Stimulated activated naive B cell treated with anti-CD40 and anti-IgM and Interleukin-4, amounts not matched to agents 10 μg/mL and 1 μg/mL and 100 μg/mL, for 72 hours (primary cell): Measurements from ENCODE around the gene CTF1.

Source experiments
- ATAC-seq, 2 donors: fragments of 150-1000 bp; cut with Tn5 transposase; replicated peaks; 2 replicates each; pipeline ENCODE4 v1.10.0; 2021; ENCODE audit warnings: moderate library complexity in 1 of 2
- DNase-seq: peaks from one replicate; pipeline ENCODE4 v3.0.0; 2021
- H3K27ac Mint-ChIP-seq: one replicate; pipeline ENCODE4 v1.8.0; 2022; ENCODE audit warnings: mild to moderate bottlenecking, mixed read lengths
- H3K27me3 Mint-ChIP-seq, 2 donors: one replicate each; pipeline ENCODE4 v1.8.0; 2022; ENCODE audit warnings: mixed read lengths in 2 of 2
- H3K36me3 Mint-ChIP-seq, 2 donors: one replicate each; pipeline ENCODE4 v1.8.0; 2022; ENCODE audit warnings: mixed read lengths in 2 of 2, mild to moderate bottlenecking in 1 of 2
- H3K4me1 Mint-ChIP-seq, 2 donors: one replicate each; pipeline ENCODE4 v1.8.0; 2022; ENCODE audit warnings: mixed read lengths in 2 of 2, mild to moderate bottlenecking in 1 of 2
- H3K4me3 Mint-ChIP-seq, 2 donors: one replicate each; pipeline ENCODE4 v1.8.0; 2022; ENCODE audit warnings: mild to moderate bottlenecking in 2 of 2, mixed read lengths in 2 of 2, moderate library complexity in 1 of 2
- H3K9me3 Mint-ChIP-seq, 2 donors: one replicate each; pipeline ENCODE4 v1.8.0; 2022; ENCODE audit warnings: mixed read lengths in 2 of 2, mild to moderate bottlenecking in 1 of 2

The CTF1 gene

DNA sequence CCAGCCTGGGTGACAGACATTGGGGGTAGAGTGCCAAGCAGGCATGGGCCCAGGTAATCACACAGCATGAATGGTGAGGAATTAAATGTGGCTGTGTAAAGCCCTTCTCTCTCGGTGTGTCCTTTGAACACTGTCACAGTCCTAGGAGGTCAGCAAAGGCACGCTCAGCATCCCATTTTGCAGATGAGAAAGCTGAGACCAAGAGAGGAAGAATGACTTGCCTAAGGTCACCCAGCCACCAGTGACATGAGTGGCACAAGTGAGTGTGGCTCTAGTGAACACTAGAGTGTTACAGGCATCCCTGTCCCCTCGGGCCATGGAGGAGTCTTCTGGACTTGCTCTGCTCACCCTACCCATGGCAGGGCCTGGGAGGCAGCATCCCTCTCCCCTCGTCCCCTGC is 10.7 kb downstream of the CTF1 start:
- no peak for DNase-seq
- no peak for ATAC-seq
- Mint-ChIP-seq H3K27me3 (peaks cover 0 to 3% of the 10 kb centered on the region in 2 donors), H3K27ac (no peak overlapping the region), H3K4me1 (peaks cover 12 to 23% of the 10 kb centered on the region in 2 donors), H3K4me3 (no peak overlapping the region), H3K36me3 (peaks cover 4% of the 10 kb centered on the region in 2 donors), H3K9me3 (peaks cover 4 to 8% of the 10 kb centered on the region in 2 donors)

DNA sequence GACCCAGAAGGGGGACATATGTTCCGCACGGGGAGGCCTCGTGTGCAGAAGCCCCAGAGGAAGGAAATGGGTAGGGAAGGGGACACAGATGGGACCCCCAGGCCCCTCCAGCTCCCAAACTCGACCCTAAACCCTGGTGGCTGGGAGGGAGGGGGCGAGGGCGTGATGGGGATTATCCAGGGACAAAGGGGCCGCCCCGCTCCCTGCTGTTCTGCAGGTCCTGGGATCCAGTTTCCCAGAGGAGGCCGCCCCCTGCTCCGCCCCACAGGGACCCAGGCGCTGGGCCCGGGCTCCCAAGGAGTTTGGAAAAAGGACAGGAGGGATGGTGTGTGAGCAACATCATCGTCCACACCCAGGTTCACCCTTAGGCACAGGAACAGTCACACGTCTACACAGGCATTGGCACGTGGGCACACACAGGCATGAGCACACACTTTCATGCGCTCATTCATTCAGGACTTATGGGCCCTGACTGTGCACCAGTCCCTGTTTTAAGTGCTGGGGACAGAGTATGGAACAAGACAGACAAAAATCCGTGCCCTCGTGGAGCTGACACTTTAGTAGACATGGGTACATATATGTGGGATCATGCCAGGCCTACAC is 14.1 kb downstream of the CTF1 start:
- Mint-ChIP-seq H3K4me3 (no peak overlapping the region), H3K27ac (peak overlapping the region; percentile 25), H3K9me3 (no peaks in the 10 kb centered on the region), H3K27me3 (peaks cover 0 to 3% of the 10 kb centered on the region in 2 donors), H3K36me3 (no peaks in the 10 kb centered on the region), H3K4me1 (peaks cover 4% of the 10 kb centered on the region in 2 donors)
- DNase-seq: no peak
- ATAC-seq: no peak

DNA sequence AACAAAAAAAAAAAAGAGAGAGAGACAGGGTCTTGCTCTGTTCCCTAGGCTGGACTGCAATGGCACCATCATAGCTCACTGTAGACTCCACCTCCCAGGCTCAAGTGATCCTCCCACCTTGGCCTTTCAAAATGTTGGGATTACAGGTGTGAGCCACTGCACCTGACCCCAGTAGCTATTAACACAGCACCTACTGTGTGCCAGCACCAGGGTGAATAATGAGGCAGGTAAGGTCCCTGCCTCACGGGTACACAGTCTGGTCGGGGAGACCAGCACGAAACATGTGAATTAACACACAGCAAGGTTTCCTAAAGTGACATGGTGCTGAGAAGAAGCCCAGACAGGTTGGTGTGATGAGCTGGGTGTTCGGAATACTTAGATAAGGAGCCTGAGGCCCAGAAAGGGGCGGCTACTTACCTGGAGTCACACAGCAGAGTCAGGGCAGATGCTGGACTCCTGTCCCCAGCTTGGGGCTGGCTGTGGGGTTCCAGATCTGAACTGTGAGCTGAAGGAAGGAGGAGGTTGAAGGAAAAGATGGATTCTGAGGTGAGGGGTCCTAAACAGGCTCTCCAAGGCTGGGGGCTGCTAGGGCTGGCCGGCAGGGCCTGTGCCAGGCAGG is 16.5 kb downstream of the CTF1 start:
- Mint-ChIP-seq H3K27me3 (peaks cover 0 to 3% of the 10 kb centered on the region in 2 donors), H3K4me3 (no peak overlapping the region), H3K9me3 (no peaks in the 10 kb centered on the region), H3K4me1 (peaks cover 4% of the 10 kb centered on the region in 2 donors), H3K27ac (no peak overlapping the region), H3K36me3 (no peaks in the 10 kb centered on the region)
- ATAC-seq (no peak), DNase-seq (no peak)

DNA sequence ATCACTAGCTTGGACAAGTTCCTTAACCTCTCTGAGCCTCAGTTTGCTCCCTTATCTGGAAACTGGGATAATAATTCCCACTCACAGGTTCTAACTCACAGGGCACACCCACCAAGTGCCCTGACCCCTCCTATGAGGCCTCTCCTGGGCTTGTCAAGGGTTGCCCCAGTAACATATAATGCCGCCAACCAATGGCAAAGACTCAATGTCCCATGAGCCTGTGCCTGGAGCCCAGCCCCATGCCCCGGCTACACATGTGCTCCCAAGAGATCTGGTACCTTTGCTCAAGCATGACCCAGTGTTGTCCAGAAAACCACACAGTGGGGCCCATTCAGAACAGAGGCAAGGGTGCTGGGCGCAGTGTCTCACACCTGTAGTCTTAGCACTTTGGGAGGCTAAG is 18.4 kb downstream of the CTF1 start:
- Mint-ChIP-seq H3K4me1 (peaks cover 4% of the 10 kb centered on the region in 2 donors), H3K27me3 (no peaks in the 10 kb centered on the region), H3K9me3 (no peaks in the 10 kb centered on the region), H3K27ac (no peak overlapping the region), H3K36me3 (no peaks in the 10 kb centered on the region), H3K4me3 (no peak overlapping the region)
- ATAC-seq: peak; percentile 41 to 72
- no peak for DNase-seq

DNA sequence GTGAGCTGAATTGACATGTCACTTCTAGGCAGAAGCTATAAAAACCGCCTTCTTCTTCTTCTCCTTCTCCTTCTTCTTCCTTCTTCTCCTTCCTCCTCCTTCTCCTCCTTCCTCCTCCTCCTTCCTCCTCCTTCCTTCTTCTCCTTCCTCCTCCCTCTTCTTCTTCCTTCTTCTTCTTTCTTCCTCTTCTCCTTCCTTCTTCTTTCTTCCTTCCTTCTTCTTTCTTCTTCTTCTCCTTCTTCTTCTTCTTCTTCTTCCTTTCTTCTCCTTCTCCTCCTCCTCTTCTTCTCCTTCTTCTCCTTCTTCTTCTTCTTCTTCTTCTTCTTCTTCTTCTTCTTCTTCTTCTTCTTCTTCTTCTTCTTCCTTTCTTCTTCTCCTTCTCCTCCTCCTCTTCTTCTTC is 22.2 kb downstream of the CTF1 start:
- DNase-seq: no peak
- Mint-ChIP-seq H3K4me3 (no peak overlapping the region), H3K27ac (peak overlapping the region; percentile 28), H3K4me1 (peaks cover 9 to 21% of the 10 kb centered on the region in 2 donors), H3K36me3 (no peaks in the 10 kb centered on the region), H3K9me3 (no peaks in the 10 kb centered on the region), H3K27me3 (no peaks in the 10 kb centered on the region)
- no peak for ATAC-seq

DNA sequence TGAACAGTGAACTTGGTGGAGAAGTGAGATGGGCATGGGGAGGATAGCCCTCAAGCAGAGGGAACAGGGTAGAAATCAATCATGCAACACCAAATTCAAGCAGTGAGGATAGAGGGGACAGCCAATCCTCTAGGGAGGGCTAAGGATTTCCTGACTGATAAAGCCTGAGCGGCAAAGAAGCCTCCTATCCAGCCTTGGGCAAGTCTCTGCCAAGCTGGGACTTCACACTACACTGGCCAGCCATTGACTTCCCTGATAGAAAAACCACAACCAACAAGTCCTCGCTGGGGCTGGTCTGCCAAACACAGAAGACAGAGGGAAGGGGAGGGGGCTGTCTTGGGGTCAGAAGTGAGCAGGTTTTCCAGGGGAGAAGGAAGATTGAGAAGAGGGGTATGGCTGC is 24.5 kb downstream of the CTF1 start:
- no peak for ATAC-seq
- peaks cover 0 to 5% of the 10 kb centered on the region in 2 donors for H3K36me3 Mint-ChIP-seq
- H3K4me3 Mint-ChIP-seq: peak overlapping the region; percentile 29 to 39
- peak overlapping the region; percentile 10 for H3K27ac Mint-ChIP-seq
- H3K4me1 Mint-ChIP-seq: peaks cover 16 to 28% of the 10 kb centered on the region in 2 donors
- no peaks in the 10 kb centered on the region for H3K9me3 Mint-ChIP-seq
- H3K27me3 Mint-ChIP-seq: no peaks in the 10 kb centered on the region
- no peak for DNase-seq

DNA sequence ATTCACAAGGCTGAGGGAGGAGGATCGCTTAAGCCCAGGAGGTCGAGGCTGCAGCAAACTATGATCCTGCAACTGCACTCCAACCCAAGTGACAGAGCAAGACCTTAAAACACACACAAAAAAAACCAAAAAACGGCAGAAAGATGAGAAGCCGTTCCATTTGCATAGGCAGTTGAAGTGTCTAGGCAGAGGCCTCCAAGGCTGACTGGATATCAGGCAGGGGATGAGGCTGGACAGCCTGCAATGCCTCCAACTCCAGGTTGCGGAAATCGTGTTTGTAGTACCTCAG is 25.0 kb downstream of the CTF1 start:
- Mint-ChIP-seq H3K4me3 (peak overlapping the region; percentile 96 to 99), H3K27me3 (no peaks in the 10 kb centered on the region), H3K9me3 (no peaks in the 10 kb centered on the region), H3K4me1 (peaks cover 21 to 33% of the 10 kb centered on the region in 2 donors), H3K36me3 (peaks cover 0 to 10% of the 10 kb centered on the region in 2 donors), H3K27ac (peak overlapping the region; percentile 100)
- DNase-seq (no peak), ATAC-seq (no peak)

DNA sequence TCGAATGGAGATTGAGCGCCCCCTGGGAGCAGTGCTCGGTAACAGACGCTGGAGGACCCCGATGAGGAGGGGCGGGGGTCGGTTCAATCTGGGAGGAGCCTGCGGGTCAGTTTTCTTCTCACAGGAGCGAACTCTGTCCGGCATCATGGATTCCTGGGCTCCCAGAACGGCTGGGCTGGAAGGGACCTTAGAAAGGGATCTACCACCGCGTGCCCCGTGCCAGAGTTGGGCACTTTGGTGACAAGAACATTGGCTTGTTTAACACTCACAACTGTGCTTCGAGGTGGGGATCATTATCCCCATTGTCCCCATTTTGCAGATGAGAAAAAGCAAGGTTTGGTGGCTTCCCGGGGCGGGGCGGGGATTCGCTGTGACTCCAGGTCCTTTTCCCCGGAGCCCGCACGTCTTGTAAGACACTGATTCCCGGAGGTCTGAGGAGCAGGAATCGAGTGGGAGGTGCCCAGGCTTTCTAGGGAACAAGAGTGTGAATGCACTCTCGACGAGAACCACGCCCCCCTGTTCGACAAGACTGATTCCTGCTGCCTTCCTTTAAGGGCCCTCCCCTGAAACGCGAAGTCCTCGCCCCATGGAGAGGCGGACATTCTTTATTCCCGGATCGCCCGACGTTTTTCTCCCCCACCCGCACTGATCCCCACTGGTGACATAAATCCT is 25.5 kb downstream of the CTF1 start:
- peak; percentile 81 for DNase-seq
- Mint-ChIP-seq H3K27ac (peak overlapping the region; percentile 100), H3K4me1 (peaks cover 25 to 38% of the 10 kb centered on the region in 2 donors), H3K36me3 (peaks cover 3 to 15% of the 10 kb centered on the region in 2 donors), H3K9me3 (no peaks in the 10 kb centered on the region), H3K4me3 (peak overlapping the region; percentile 96 to 99), H3K27me3 (no peaks in the 10 kb centered on the region)
- ATAC-seq: peak; percentile 13 to 17

DNA sequence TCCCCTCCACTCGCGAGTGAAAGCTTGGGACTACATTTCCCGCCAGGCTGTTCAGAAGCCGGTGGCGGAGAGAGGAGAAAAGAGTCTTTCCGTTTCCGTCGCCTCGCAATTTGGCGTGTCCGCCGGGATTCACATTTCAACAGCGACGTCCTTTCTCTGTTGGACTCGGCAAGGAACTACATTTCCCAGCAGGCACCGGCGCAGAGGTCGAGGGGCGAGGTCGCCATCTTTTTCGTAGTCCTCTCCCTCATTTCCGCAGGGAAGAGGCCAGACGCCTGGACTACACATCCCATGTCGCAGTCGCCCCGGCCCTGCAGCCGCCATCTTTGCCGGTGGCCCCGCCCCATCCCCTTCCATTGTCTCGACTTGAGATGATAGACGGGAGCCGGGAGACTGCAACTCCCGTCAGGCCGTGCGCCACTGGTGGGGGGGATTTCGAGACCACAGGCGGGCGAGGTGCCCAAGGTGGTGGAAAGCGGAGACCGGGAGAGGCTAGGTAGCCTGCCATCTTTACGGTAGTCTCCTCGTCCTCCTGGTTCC is 26.1 kb downstream of the CTF1 start:
- ATAC-seq: peak; percentile 77 to 79
- peak overlapping the region; percentile 100 for H3K27ac Mint-ChIP-seq
- H3K9me3 Mint-ChIP-seq: no peaks in the 10 kb centered on the region
- peak; percentile 100 for DNase-seq
- no peaks in the 10 kb centered on the region for H3K27me3 Mint-ChIP-seq
- H3K36me3 Mint-ChIP-seq: peaks cover 3 to 19% of the 10 kb centered on the region in 2 donors
- peak overlapping the region; percentile 96 to 99 for H3K4me3 Mint-ChIP-seq
- H3K4me1 Mint-ChIP-seq: peaks cover 27 to 44% of the 10 kb centered on the region in 2 donors

DNA sequence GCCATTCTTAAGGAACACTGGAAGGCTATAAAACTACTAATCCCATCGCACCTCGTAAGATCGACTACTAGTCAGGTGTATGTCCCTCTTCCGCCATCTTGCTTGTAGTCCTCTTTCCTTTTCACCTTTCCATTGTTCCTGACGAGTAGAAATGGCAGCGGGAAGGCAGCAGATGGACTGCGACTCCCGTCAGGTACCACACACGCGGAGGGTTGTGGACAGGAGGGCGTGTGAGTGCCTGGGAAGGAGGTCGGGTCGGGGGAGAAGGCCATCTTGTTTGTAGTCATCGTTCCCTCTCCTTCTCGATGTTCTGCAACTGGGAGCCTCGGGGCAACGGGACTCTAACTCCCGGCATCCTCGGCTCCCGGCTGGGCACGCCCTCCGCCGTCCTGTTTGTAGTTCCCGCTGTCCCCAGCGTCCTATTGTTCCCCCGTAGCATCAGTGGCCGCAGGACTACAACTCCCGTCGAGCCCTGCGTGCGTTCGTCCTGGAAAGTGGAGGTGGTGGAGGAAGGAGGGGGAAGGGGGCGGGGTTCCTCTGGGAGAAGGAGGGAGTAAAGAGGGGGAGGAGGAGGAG is 26.6 kb downstream of the CTF1 start:
- H3K36me3 Mint-ChIP-seq: peaks cover 3 to 22% of the 10 kb centered on the region in 2 donors
- DNase-seq (peak; percentile 96), ATAC-seq (peak; percentile 74 to 76)
- H3K27ac Mint-ChIP-seq: peak overlapping the region; percentile 100
- H3K27me3 Mint-ChIP-seq: no peaks in the 10 kb centered on the region
- peak overlapping the region; percentile 96 to 99 for H3K4me3 Mint-ChIP-seq
- peaks cover 27 to 44% of the 10 kb centered on the region in 2 donors for H3K4me1 Mint-ChIP-seq
- H3K9me3 Mint-ChIP-seq: no peaks in the 10 kb centered on the region

DNA sequence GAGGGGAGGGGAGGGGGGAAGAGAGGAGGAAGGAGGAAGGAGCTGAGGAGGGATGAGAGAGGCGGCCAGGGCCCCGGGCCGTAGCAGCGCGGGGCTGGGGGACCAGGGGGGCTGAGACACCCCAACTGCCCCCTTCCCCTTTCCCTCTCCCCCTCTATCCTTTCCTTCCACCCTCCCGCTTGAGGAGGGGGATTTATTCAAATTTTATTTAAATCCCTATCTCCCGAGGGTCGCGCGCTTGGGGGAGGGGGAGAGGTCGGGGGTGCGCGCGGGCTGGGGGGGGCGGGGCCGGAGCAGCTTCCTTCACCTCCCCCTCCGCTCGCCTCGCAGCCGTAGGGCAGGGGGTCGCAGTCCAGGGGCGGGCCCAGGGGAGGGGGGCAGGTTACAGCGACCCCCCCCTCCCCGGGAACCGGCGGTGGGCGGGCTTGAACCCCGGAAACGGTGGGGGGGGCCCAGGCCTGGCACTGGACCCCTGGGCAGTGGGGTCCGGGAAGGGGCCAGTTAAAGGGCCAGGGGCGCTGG is 27.2 kb downstream of the CTF1 start, which contains the start of gene FBXL19:
Gene FBXL19 (plus strand): TSS at position 19 of the 522 bp plus-strand sequence. CDS start 2,183 bp downstream, outside the sequence.
- no peak for DNase-seq
- Mint-ChIP-seq H3K36me3 (peaks cover 3 to 22% of the 10 kb centered on the region in 2 donors), H3K27me3 (no peaks in the 10 kb centered on the region), H3K27ac (peak within 1 kb of the TSS; percentile 100), H3K9me3 (no peaks in the 10 kb centered on the region), H3K4me3 (peak within 1 kb of the TSS; percentile 96 to 99), H3K4me1 (peaks cover 27 to 44% of the 10 kb centered on the region in 2 donors)
- peak in 1 of 2 donors; percentile 2 for ATAC-seq

DNA sequence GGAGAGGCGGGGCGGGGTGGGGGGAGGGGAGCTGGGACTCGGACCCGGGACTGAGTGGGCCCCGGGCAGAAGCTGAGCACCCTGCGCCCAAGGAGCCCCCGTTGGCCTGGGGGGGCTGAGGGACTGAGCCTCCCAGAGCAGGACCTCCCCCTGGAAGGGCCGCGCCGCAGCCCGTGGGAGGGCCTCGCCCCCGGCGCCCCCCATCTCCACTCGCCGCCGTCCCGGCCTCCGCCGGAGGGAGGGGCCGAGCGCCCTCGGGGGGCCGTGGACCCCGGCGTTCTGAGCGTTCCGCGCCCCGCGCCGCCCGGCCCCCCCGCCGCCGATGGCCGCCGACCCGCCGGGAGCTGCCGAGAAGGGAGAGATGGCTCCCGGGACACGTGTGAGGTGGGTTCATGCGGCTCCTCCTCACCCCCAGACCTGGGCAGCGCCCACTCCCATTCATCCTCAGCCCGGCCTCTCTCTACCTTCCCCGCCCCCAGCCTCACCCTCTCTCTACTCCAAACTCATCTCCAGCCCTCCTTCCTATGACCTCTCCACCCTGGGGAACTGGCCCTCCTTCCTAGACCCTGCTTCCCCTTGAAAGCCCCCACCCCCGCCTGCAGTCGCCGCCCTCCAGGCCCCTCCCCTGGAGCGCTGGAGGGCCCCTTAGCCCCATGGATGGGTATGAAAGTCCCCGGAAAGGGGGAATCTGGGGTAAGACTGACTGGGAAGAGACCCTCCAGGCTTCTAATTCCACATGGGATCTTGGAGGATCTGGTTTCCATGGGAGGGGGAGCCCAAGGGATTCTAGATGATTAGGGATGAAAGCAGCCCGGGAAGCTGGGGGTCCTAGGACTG is 27.9 kb downstream of the CTF1 start:
- DNase-seq (no peak), ATAC-seq (no peak)
- Mint-ChIP-seq H3K4me3 (peak overlapping the region; percentile 91 to 96), H3K9me3 (no peaks in the 10 kb centered on the region), H3K36me3 (peaks cover 3 to 22% of the 10 kb centered on the region in 2 donors), H3K27ac (peak overlapping the region; percentile 92), H3K4me1 (peaks cover 27 to 44% of the 10 kb centered on the region in 2 donors), H3K27me3 (no peaks in the 10 kb centered on the region)

DNA sequence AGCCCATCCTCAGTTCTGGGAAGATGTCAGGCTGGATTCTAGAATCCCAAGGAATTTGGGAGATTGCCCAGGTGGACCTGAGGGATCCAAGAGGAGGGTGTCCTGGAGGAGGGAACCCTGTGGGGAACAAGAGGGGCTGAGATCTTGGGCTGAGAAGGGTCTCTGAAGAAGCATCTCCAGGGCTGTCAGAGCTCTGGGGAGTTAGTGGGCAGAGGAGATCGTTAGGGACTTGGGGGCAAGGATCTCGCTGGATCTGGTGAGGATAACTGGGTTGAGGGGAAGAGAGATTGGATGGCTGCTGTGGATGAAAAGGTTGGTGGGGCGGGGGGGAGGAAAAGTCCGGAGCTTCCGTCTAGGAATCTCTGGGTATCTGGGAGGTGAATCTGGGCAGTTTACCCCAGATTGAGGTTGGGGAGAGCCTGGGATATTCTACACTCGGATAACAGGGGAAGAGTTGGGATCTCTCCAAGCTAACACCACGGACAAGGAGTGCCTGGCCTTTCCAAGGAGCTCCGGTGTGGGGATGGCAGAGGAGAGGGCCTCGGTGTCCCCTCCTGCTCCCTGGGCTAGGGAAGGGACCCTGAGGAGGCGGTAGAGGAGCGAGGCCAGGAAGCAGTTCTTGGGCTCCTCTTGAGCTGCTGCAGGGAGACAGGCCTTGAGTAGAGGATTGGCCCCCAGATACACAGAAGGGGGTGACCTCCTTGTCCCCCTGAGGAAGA is 28.7 kb downstream of the CTF1 start:
- H3K36me3 Mint-ChIP-seq: peaks cover 3 to 22% of the 10 kb centered on the region in 2 donors
- H3K27me3 Mint-ChIP-seq: no peaks in the 10 kb centered on the region
- H3K27ac Mint-ChIP-seq: peak overlapping the region; percentile 80
- H3K4me1 Mint-ChIP-seq: peaks cover 27 to 44% of the 10 kb centered on the region in 2 donors
- ATAC-seq: no peak
- DNase-seq: no peak
- peak overlapping the region; percentile 90 to 91 for H3K4me3 Mint-ChIP-seq
- H3K9me3 Mint-ChIP-seq: no peaks in the 10 kb centered on the region
